ENCODE measurements around the gene FSD2.

DNA sequence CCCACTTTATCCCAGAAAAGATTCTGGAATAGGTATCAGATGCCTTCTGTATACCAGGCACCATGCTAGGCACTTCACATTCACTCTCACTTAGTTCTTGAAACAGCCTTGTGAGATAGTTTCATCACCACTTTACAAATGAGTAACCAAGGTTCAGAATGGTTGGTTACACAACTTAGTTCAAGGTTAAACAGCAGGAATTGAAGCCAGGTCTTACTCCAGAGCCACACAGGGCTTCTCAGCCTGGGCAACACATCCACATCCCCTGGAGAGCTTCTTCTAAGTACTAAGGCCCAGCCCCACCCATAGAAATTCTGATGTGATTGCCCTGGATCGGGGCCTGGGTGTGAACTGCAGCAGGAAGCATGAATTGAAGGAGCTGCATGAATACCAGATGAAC lies 22.2 kb upstream of the FSD2 start:
- TF ChIP-seq CTCF (conservative IDR thresholded peaks at IDR 0.05; ENCODE audit: low read depth in 2 of 2) (no peak), EZH2phosphoT487 (IDR thresholded peaks at IDR 0.05; ENCODE audit: unreplicated experiment) (no peak), CREB1 (CRISPR knock-in tag; IDR thresholded peaks at IDR 0.05; ENCODE audit: low read depth) (no peak), EZH2 (IDR thresholded peaks at IDR 0.05; ENCODE audit: low read depth, unreplicated experiment) (no peak)
- TF ChIP-seq, protein P1, sequence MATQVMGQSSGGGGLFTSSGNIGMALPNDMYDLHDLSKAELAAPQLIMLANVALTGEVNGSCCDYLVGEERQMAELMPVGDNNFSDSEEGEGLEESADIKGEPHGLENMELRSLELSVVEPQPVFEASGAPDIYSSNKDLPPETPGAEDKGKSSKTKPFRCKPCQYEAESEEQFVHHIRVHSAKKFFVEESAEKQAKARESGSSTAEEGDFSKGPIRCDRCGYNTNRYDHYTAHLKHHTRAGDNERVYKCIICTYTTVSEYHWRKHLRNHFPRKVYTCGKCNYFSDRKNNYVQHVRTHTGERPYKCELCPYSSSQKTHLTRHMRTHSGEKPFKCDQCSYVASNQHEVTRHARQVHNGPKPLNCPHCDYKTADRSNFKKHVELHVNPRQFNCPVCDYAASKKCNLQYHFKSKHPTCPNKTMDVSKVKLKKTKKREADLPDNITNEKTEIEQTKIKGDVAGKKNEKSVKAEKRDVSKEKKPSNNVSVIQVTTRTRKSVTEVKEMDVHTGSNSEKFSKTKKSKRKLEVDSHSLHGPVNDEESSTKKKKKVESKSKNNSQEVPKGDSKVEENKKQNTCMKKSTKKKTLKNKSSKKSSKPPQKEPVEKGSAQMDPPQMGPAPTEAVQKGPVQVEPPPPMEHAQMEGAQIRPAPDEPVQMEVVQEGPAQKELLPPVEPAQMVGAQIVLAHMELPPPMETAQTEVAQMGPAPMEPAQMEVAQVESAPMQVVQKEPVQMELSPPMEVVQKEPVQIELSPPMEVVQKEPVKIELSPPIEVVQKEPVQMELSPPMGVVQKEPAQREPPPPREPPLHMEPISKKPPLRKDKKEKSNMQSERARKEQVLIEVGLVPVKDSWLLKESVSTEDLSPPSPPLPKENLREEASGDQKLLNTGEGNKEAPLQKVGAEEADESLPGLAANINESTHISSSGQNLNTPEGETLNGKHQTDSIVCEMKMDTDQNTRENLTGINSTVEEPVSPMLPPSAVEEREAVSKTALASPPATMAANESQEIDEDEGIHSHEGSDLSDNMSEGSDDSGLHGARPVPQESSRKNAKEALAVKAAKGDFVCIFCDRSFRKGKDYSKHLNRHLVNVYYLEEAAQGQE (IDR thresholded peaks at IDR 0.05; ENCODE audit: unreplicated experiment), result no peak

Data from GM23338 (cell line).